NCI-H345 treated with DMSO at 0.1 percent for 48 hours (cell line): ENCODE results near the gene S100A14.

Experiments used
- DNase-seq: peaks from one replicate; lab custom pipeline; 2025; ENCODE audit not compliant: unreplicated experiment; lab: John Stamatoyannopoulos, UW

The S100A14 gene

DNA sequence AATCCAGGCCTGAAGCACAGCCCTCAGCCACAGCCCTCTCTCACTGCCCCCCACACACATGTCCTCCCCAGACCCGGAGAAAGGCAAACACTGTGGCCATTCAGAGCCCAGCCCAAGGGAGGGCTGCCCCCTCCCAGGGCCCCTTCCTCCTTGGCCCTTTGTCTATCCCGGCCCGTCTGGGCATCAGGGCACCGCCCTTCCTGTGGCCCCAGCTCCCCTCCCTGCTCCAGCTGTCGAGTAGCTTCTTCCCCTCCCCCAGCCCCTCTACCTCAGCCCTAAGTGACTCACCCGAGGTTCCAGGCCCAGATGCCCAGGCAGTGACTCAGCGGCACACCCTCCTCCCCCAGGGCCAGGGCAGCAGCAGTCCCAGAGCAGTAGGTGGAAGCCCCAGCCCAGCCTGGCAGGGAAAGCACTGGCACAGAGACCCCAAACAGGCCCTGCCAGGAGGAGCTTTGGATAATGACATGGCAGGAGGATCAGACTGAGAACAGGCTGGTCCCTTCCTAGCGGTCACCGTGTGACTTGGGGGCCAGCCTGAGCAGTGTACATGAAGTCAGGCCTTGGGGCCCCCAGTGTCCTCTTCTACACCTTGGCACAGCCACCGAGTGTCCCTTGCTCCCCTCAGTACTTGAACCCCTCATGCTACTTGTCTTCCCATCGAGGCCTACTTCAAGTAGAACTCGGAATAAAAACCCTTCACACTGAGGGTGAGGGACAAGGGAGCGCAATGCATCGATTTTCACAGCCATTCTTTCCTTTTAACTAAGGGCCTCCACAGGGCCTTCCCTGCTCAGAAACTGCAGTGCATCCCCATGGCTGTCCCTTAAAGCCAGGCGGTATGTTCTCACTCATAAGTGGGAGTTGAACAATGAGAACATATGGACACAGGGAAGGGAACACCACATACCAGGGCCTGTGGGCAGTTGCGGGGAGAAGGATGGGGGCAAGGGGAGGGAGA lies 49.4 kb downstream of the S100A14 start:
- DNase-seq, result peak; percentile 74

DNA sequence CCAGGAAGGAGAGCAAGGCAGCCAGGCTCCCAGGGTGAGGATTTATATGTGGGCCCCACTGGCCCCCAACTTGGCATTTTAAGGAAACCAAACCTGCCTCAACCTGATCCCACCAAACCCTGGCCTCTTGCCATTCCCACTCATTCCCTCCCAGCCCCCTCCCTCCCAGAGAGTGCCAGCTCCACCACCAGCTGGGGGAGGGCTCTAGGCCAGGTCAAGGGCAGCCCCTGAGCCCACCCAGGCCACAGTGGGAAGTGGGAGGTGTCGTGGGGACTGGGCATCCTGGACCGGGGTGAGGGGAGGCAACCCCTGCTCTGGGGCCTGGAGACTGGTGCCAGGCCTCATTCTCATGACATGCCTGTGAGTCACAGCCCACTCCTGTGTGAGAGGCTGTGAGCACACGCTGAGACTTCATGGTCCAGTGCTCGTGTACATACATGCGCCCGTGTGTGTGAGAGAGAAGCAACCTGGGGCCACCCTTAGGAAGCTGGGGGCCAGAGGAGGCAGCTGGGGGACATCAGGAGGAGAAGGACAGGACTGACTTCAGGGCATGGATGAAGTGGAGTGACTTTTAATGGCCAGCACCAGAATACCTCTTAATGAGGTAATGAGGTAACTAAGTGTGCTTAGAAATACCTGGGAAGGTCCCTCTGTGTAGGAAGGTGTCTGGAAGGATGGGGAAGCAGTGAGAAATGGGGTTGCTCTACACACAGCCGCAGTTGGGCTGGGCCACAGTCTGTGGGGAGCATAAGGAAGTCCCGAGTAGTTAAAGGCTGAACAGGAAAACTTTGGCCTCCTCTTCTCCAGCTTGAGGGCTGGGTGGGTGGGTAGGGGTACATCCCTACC lies 50.4 kb downstream of the S100A14 start, which contains the start of gene S100A2:
Gene S100A2, minus strand, starts transcription at position 316 of the 846 bp plus-strand sequence. CDS start 1,967 bp downstream, outside the sequence.
- DNase-seq, result peak; percentile 96
